Cardiac muscle cell (in vitro differentiated cells and primary cell): ENCODE data around the gene CR1L. TPM values are rescaled to one million over a fixed set of nuclear protein-coding genes. Genes with fewer than 3 reads are reported as not detected.
"Not testable (repeated sequence)": the region's sequence is repeated elsewhere in the genome, so short reads cannot be mapped to it uniquely, and the experiment has no call there.

Experiments
- DNase-seq, 2 donors: peaks; one replicate each; pipeline versions ENCODE4 v3.0.0 to v3.0.0-alpha.2; 2010 to 2017; ENCODE audit warnings: low read depth in 1 of 2, low spot score in 1 of 2
- H3K27ac ChIP-seq: fragments of 200-600 bp; sonication (generic); 2 replicates; pipeline ENCODE4 v1.5.1; 2016
- H3K27me3 ChIP-seq: fragments of 200-600 bp; sonication (generic); 2 replicates; pipeline ENCODE4 v1.6.0; 2016; ENCODE audit warnings: control low read depth
- H3K36me3 ChIP-seq: fragments of 200-600 bp; sonication (generic); 2 replicates; pipeline ENCODE4 v1.5.1; 2016; ENCODE audit warnings: control low read depth
- H3K4me1 ChIP-seq: fragments of 200-600 bp; sonication (generic); 2 replicates; pipeline ENCODE4 v1.8.1; 2017; ENCODE audit warnings: low read depth, mild to moderate bottlenecking, mixed run types
- H3K4me3 ChIP-seq: fragments of 200-600 bp; sonication (generic); 2 replicates; pipeline ENCODE4 v1.5.1; 2016; ENCODE audit warnings: mild to moderate bottlenecking
- H3K9me3 ChIP-seq: fragments of 200-600 bp; sonication (generic); 2 replicates; pipeline ENCODE4 v1.5.1; 2017; ENCODE audit warnings: low read depth, mild to moderate bottlenecking, control low read depth
- CTCF ChIP-seq: IDR thresholded peaks from 2 replicates; pipeline ENCODE4 v1.5.1; 2012; ENCODE audit warnings: low read depth, mild to moderate bottlenecking, low read length
- polyA plus RNA-seq: library from polyadenylated mRNA; unstranded; fragments of >200 nt; fragmentation: Nextera tagmentation; extraction: Ambion mirVana; gene quantifications from 2 replicates; pipeline ENCODE4 v1.2.1, GENCODE V29; 2016
- total RNA-seq: library from RNA; depleted of rRNA; stranded (reverse); fragments of >200 nt; gene quantifications from 2 replicates; pipeline ENCODE4 v1.2.3, GENCODE V29; 2016

The CR1L gene
- total and polyA plus RNA-seq, 2 experiments from 2014 or later: not detected

DNA sequence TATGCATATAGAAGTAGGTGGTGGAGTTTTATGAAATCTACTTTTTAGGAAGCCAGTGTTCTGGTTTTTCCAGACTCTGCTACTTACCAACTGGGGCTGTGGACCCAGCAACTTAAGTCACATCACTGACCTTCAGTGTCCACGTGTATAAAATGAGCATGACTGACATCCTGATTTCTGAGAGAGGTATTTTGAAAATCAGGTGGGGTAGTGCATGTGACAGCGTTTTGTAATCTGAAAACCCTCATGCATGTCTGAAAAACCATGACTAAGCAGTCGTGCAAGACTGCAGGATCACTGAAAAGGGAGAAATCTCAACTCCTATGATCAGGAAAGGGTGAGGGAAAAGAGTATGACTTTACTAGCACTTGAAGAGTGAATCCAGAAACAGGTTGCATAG is 26.1 kb downstream of the CR1L start:
- no peak overlapping the region for H3K27ac ChIP-seq
- H3K36me3 ChIP-seq: no peaks in the 10 kb centered on the region
- no peaks in the 10 kb centered on the region for H3K27me3 ChIP-seq
- no peaks in the 10 kb centered on the region for H3K4me1 ChIP-seq
- no peak overlapping the region for H3K4me3 ChIP-seq
- TF ChIP-seq CTCF: no peak
- no peaks in the 10 kb centered on the region for H3K9me3 ChIP-seq
- no peak for DNase-seq

- no peak overlapping the region for H3K27ac ChIP-seq
- peak in 1 of 2 donors; percentile 56 for DNase-seq
Observed at GRCh38 chr1:207672522-207673130, 27.7 kb downstream of the CR1L start.

GRCh38 chr1:207673399-207673798 is 28.5 kb downstream of the CR1L start:
- peak in 1 of 2 donors; percentile 11 for DNase-seq
- no peak overlapping the region for H3K4me3 ChIP-seq
- no peak for TF ChIP-seq CTCF
- no peaks in the 10 kb centered on the region for H3K4me1 ChIP-seq
- H3K27me3 ChIP-seq: no peaks in the 10 kb centered on the region
- no peaks in the 10 kb centered on the region for H3K9me3 ChIP-seq
- H3K36me3 ChIP-seq: no peaks in the 10 kb centered on the region
- H3K27ac ChIP-seq: no peak overlapping the region

More at GRCh38 chr1:207672522-207673130, 27.7 kb downstream of the CR1L start:
- Histone ChIP-seq H3K36me3 (no peaks in the 10 kb centered on the region), H3K4me1 (no peaks in the 10 kb centered on the region), H3K4me3 (no peak overlapping the region), H3K9me3 (no peaks in the 10 kb centered on the region), H3K27me3 (no peaks in the 10 kb centered on the region)
- no peak for TF ChIP-seq CTCF

DNA sequence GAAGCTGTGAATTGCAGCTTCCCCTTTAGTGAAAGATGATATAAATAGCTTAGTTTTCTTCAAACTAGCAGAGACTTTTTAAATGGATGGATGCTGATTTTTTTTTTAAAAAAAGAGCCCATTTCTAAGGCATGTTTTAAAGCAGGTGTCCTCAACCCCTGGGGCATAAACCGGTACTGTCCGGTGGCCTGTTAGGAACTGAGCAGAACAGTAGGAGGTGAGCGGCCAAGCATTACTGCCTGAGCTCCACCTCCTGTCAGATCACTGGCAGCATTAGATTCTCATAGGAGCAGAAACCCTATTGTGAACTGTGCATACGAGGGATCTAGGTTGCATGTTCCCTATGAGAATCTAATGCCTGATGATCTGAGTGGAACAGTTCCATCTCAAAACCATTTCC is 31.2 kb downstream of the CR1L start:
- no peak overlapping the region for H3K4me3 ChIP-seq
- no peaks in the 10 kb centered on the region for H3K36me3 ChIP-seq
- H3K27ac ChIP-seq: no peak overlapping the region
- no peaks in the 10 kb centered on the region for H3K4me1 ChIP-seq
- H3K9me3 ChIP-seq: no peaks in the 10 kb centered on the region
- TF ChIP-seq CTCF: no peak
- no peaks in the 10 kb centered on the region for H3K27me3 ChIP-seq
- no peak for DNase-seq

GRCh38 chr1:207680590-207681388 is 35.9 kb downstream of the CR1L start:
- H3K4me1 ChIP-seq, H3K36me3 ChIP-seq, H3K27ac ChIP-seq, H3K4me3 ChIP-seq, H3K27me3 ChIP-seq, H3K9me3 ChIP-seq: not testable (repeated sequence)
- DNase-seq: peak in 1 of 2 donors; percentile 72

GRCh38 chr1:207682872-207683434 is 38.0 kb downstream of the CR1L start:
- H3K27me3 ChIP-seq, H3K27ac ChIP-seq, H3K4me1 ChIP-seq, DNase-seq, H3K36me3 ChIP-seq, H3K9me3 ChIP-seq, H3K4me3 ChIP-seq: not testable (repeated sequence)

DNA sequence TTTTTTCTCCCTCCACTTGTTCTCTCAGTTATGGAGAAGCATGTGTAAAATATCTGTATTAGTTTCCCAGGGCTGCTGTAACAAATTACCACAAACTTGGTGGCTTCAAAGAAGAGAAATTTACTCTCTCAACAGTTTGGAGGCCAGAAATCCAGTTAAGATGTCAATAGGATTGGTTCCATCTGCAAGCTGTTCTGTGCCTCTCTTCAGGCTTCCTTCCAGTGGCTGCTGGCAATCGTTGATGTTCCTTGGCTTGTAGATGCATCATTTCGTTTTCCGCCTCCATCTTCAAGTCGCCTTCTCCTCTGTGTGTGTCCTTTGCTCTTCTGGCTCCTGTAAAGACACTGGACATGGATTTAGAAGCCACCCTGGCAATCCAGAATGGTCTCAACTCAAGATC is 45.6 kb downstream of the CR1L start:
- H3K4me1 ChIP-seq, H3K36me3 ChIP-seq, H3K27me3 ChIP-seq, H3K4me3 ChIP-seq, H3K27ac ChIP-seq, H3K9me3 ChIP-seq, DNase-seq: not testable (repeated sequence)
